Choroid plexus epithelial cell (primary cell): Measurements from ENCODE around the gene LRFN4.

ENCODE experiments used
- DNase-seq: peaks from one replicate; pipeline ENCODE4 v3.0.0-alpha.2; 2010; ENCODE audit warnings: low read depth
- H3K4me3 ChIP-seq: 2 replicates; pipeline ENCODE4 v1.5.1; 2011; ENCODE audit warnings: low read depth, mild to moderate bottlenecking, control low read depth, low read length, moderate library complexity
- TF ChIP-seq, protein P1 (sequence below): conservative IDR thresholded peaks from 2 replicates; pipeline ENCODE4 v1.5.1; 2011; ENCODE audit warnings: low read depth, mild to moderate bottlenecking, control low read depth, inconsistent platforms, low read length, moderate library complexity

LRFN4 gene

DNA sequence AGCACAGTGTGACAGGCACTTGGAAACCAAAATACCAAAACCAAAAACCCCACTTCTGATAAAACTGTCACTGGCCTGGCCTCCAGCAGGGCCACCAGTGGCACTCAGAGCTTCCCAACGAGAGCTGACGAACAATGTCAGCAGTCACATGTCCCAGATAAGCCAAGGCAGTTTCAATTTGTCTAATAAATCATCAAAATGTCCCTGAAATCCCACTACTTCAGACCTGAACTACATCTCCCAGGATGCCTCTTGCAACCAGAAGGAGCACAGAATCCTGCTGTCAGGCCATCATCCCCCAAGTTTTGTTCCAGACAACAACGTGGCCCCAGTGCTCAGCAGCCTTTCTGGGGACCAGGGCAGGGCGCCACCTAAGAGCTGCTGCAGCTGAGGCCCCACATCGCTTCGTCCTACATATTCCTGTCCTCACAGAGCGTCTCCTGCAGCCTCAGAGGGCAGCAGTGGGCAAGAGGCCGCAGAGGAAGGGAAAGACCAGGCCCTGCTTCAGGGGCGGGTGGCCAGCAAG lies 25.1 kb downstream of the LRFN4 start:
- no peak for DNase-seq
- TF ChIP-seq, protein P1, sequence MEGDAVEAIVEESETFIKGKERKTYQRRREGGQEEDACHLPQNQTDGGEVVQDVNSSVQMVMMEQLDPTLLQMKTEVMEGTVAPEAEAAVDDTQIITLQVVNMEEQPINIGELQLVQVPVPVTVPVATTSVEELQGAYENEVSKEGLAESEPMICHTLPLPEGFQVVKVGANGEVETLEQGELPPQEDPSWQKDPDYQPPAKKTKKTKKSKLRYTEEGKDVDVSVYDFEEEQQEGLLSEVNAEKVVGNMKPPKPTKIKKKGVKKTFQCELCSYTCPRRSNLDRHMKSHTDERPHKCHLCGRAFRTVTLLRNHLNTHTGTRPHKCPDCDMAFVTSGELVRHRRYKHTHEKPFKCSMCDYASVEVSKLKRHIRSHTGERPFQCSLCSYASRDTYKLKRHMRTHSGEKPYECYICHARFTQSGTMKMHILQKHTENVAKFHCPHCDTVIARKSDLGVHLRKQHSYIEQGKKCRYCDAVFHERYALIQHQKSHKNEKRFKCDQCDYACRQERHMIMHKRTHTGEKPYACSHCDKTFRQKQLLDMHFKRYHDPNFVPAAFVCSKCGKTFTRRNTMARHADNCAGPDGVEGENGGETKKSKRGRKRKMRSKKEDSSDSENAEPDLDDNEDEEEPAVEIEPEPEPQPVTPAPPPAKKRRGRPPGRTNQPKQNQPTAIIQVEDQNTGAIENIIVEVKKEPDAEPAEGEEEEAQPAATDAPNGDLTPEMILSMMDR: no peak
- no peak overlapping the region for H3K4me3 ChIP-seq

DNA sequence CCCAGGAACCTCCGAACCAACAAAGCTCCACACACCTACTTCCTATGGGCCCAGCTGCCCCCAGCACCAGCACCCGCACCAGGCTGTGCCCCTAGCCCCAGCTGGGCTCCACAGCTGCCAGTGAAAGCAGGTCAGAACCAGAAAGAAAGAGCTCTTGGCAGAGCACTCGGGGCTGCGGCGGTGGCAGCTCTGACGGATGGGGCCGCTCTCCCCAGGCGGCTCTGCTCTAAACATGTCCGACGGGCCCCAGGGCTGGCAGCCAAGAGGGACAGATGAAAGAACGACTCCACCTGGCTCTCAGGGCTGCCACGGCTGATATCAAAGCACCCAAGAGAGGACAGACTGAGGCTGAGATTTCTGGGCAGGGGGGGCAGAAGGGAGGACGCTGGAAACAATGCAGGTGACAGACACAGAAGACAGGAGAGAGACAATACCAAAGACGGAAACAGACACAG lies 25.7 kb downstream of the LRFN4 start:
- H3K4me3 ChIP-seq: no peak overlapping the region
- TF ChIP-seq, protein P1: no peak
- no peak for DNase-seq

DNA sequence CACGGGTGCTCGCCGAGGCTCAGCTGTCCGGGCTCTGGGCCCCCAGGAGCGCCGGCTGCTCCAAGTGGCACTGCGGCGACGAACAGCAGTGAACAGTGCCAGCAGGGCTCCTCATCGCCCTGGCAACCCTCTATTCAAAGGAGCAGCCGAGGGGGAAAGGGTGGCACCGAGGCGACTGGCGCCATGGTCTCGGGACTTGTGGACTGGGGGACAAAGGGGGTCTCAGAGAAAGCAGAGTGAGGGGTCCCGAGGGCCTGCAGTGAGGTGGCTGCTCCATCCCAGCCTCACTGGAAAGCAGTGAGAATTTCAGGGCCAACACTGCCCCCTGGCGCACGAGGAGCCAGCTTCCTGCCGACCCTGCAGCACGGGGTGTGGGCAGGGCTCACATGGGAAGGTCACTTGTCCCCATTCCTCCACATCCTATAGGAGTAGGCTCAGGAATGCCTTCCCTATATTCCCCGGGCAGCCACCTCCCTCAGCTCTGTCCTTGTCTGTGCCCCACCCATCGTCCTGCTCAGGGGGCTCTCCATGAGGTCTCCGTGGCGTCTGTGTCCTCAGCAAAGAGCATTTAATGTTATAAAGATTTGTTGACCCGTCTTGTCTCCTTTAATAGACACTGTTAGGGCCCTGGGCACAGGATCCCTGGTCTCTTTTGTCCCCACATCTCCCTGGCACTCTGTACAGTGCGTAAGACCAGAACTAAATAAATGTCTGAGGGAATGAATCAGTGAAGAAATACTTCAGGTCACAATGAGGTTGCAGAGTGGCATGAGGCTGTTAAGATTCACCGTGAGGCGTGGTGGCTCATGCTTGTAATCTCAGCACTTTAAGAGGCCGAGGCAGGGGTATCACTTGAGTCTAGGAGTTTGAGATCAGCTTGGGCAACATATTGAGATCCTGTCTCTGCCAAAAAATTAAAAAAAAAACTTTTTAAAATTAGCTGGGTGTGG lies 26.4 kb downstream of the LRFN4 start:
- TF ChIP-seq, protein P1: peak; percentile 66
- DNase-seq: peak; percentile 71
- no peak overlapping the region for H3K4me3 ChIP-seq

DNA sequence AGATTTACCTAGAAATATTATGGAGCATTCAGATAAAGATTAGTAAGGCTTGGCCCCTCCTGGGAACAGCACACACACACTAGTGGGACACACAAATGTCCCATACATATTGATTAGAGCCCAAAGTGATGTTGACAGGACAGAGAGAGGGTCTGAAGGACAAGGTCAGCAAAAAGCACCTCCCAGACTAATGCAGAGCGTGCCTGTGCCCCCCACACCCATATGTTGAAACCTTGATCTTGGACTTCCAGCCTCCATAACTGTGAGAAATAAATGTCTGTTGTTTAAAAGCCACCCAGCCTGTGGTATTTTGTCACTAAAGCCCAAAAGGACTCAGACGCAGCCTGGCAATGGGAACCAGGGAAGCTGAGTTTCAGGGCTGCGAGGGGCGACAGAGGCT lies 27.6 kb downstream of the LRFN4 start:
- TF ChIP-seq, protein P1: no peak
- DNase-seq: no peak
- H3K4me3 ChIP-seq: no peak overlapping the region

DNA sequence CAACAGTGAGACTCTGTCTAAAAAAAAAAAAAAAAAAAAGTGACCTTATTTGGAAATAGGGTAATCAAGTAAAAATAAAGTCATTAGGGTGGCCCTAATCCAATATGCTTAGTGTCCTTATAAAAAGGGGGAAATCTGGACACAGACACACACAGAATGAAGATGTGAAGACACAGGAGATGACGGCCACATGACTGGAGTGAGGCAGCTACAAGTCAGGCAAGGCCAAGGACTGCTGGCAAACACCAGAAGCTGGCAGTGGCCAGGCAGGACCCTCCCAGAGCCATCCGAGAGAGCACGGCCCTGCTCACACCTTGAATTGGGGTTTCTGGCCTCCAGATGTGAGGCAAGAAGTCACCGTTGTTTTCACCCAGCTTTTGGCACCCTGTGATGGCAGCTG lies 28.6 kb downstream of the LRFN4 start:
- no peak for DNase-seq
- TF ChIP-seq, protein P1: no peak
- H3K4me3 ChIP-seq: no peak overlapping the region

DNA sequence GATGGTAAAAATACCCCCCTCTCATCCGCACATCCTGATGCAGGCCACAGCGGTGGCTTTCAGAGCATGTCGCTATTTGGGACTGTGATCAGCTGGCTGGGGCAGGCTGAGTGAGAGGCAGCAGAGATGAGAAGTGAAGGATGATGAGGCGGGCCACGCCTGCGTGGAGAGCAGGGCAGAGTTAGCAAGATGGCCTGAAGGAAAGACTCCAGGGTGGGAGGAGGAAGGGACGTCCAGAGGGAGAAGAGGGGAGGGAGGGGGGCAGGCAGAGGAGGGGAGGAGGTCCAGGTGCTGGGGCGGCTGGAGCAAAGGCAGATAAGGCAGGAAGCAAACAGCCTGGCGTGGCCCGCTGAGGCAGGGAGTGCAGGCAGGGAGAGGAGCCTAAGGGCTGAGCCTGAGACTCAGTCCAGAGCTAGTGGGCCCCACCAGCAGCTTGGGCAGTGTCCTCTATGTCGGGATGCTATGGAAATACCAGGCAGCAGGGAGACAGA lies 29.1 kb downstream of the LRFN4 start:
- no peak overlapping the region for H3K4me3 ChIP-seq
- no peak for DNase-seq
- TF ChIP-seq, protein P1: no peak
